Head of caudate nucleus (tissue), 42 donors: Measurements from ENCODE around the gene IRX2.

Source experiments
- DNase-seq, 42 donors: peaks; one replicate each; pipeline versions ENCODE4 v3.0.0 to v3.0.0-alpha.2; 2020 to 2021; ENCODE audit warnings: mixed read lengths in 7 of 42
- intact Hi-C: fragments of 100-400 bp; cut with DNase I; formaldehyde crosslinking; loops from one replicate; pipeline ENCODE4 v1.15.0; 2022

The IRX2 gene

DNA sequence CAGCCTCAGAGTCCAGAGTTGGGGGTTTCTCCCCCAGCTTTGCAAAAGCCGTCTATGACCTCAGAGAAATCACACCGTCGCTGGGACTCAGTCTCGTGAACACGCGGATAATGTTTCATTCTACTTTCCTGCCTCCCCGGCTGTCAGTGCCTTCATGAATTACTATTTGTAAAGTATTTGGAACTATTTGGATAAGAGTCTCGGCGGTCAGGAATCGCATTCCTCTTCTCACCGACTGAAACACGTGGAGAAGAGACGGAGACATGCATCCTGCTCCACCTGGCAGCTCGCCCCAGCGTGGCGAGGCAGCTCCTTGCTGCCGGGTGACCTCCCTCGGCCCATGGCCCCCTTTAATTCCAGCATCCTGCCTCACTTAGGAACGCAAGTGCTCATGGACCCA, 23.9 kb downstream of the IRX2 start:
- intact Hi-C loops, result no loop called here
- DNase-seq, result peak in 1 of 42 donors; percentile 27

DNA sequence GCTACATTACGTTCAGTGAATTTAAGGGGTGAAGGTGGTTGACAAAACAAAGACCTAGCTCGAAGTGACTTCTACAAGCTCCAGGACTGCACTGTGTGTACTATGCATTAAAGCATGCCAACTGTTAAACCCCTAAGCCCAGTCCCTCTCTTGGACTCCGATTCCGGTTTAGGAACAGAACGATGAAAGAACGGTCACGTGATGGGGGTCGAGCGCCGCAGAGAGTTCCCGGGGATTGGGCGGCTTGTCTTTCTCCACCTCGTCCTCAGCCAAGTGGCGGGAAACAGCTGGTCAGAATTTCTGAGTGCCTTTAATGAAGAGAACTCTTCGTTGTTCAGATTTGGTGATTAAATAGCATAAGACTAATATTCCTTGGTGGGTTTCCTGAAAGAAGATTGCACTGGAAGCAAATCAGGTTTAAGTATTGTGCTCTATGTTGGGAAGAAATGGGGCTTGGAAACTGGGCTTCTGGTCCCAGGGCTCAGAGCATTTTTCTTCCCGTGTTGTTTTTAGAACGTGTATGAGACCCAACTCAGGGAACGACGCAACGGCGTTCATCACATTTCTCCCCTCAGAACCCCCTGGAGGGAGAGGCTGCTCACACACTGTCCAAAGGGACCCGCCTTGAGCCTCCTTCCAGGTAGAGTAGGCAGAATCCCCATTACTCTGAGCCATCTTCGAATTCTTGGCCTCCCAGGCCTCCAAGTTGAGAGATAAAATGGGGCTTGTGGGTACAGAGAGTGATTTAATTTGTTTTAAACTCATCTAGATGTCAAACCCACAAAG, 25.3 kb downstream of the IRX2 start:
- intact Hi-C loops, result no loop called here
- peak in 1 of 42 donors; percentile 28 for DNase-seq

- DNase-seq, result peak in 1 of 42 donors; percentile 6
- intact Hi-C loops, result no loop called here
Observed at GRCh38 chr5:2724831-2725230, 26.6 kb downstream of the IRX2 start.

GRCh38 chr5:2724031-2724581, 27.4 kb downstream of the IRX2 start:
- DNase-seq, result no peak
- intact Hi-C loops, result no loop called here

DNA sequence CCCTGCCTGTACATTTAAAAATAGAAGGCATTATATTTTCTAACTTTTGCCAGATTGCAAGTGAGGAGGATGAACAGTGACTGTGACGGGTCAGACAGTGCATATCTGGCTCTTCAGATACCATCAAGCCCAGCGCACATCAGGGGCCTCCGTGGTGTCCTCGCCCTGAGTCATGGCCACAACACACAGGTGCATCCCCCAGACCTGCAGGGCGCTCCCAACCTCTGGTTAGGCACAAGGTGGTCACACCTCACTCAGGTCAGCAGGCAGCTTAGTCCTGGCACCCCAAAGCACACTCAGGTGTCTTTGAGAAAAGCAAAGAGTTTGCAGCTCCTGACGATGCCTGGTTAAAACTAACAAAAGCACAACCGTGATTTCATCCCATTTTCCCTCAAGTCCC, 28.6 kb downstream of the IRX2 start:
- peak in 1 of 42 donors; percentile 35 for DNase-seq

GRCh38 chr5:2721385-2722138, 29.9 kb downstream of the IRX2 start:
- peak in 1 of 42 donors; percentile 8 for DNase-seq
- intact Hi-C loops, result no loop called here

More for the DNA sequence above, 28.6 kb downstream of the IRX2 start:
- intact Hi-C loops, result no loop called here

DNA sequence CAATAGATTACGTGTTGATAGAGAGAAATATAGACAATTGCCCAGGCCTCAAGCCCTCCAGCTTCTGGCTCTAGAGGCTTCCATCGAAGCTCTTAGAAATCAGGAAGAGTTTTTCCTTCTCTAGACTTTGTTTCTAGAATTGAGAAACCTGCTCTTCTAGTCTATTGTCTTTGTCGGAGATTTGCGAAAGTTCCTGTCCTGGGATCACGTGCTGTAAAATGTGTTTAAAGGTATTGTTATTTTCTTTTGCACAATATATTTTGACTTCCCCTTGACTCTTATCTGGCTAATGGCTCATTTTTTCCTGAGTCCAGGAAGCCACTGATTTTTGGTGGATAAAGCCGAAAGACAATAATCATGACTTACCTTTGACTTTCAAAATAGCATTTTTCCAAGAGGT, 32.1 kb downstream of the IRX2 start:
- intact Hi-C loops, result no loop called here
- no peak for DNase-seq

GRCh38 chr5:2718115-2718514, 33.4 kb downstream of the IRX2 start:
- no peak for DNase-seq
- intact Hi-C loops, result no loop called here

- intact Hi-C loops, result no loop called here
- no peak for DNase-seq
Observed at GRCh38 chr5:2715856-2716255, 35.6 kb downstream of the IRX2 start.

DNA sequence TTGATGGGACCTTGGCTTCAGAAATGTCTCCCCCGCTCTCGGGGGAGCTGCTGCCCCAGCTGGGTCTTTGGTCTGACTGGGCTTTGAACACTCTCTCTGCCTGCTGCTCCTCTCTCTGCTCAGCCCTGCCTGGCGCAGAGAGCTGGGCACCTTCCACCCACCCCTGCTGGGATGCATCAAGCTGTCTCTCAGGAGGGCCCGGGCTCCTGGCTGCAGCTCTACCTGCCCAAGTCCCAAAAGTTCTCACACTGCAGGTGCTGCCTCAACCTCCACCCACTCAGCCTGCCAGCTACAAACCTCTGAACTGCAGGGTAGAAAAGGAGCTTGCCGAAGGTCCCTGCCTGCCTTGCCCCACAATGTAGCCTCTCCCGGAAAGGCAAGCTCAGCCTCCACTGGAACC, 36.7 kb downstream of the IRX2 start:
- DNase-seq, result no peak
- intact Hi-C loops, result no loop called here

- intact Hi-C loops, result no loop called here
- DNase-seq, result no peak
Observed at GRCh38 chr5:2714026-2714425, 37.5 kb downstream of the IRX2 start.

GRCh38 chr5:2711446-2712425, 39.7 kb downstream of the IRX2 start:
- DNase-seq, result no peak
- intact Hi-C loops, result no loop called here

- DNase-seq, result no peak
- intact Hi-C loops, result no loop called here
Observed at GRCh38 chr5:2710910-2711309, 40.6 kb downstream of the IRX2 start.

DNA sequence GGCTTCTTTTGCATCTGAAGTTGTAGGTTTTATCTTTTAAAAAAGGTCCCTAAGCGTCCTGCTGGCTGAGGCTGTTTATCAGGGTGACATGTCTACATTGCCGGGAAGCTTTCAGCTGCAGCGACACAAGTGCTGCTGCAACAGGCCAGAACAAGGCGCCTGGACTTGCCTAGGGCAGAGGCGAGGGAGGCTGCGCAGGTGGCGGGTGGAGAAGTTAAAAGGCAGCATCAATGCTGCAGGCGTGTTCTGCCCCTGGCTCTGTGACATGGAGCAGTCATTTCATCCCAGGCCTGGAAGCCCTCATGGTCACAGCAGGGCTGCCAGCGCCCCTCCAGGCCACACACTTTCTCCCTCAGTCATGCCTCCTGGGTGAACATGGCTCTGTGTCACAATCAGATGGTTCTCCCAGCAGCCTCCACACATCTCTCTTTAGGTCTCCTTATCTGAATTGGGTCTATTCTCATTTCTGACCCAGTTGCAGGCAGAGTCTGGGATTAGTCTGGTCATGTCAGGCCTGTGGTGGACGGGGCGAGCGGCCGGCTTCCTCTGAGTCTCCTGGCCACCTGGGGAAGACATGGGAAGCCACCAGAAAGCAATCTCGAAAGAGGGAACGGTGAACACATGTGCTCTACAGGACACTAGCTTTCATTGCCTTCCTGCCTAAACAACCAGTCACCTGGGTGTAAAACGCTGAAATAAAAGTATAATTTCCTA, 41.3 kb downstream of the IRX2 start:
- peak in 1 of 42 donors; percentile 14 for DNase-seq
- intact Hi-C loops, result no loop called here

DNA sequence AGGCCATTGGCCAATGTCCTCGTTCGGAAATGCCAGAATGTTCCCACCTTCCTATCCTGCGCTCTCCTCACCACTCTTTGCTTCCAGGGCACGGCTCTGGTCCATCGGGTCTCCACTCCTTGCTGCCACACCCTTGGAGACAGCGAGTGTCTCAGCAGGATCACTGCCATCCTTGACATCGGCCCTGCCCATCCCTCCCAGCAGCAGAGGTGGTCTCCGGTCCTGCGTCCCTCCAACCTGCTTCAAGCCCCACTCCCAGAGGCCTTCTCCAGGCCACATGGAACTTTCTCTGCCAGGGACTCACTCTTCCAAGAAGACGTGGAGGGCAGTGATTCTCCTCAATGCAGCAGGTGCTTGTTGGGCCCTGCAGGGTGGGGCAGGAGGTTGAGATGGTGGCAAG, 42.7 kb downstream of the IRX2 start:
- peak in 1 of 42 donors; percentile 6 for DNase-seq
- intact Hi-C loops, result no loop called here

- intact Hi-C loops, result no loop called here
- no peak for DNase-seq
Observed at GRCh38 chr5:2708132-2708531, 43.3 kb downstream of the IRX2 start.

GRCh38 chr5:2705861-2706260, 45.6 kb downstream of the IRX2 start:
- intact Hi-C loops, result no loop called here
- no peak for DNase-seq

DNA sequence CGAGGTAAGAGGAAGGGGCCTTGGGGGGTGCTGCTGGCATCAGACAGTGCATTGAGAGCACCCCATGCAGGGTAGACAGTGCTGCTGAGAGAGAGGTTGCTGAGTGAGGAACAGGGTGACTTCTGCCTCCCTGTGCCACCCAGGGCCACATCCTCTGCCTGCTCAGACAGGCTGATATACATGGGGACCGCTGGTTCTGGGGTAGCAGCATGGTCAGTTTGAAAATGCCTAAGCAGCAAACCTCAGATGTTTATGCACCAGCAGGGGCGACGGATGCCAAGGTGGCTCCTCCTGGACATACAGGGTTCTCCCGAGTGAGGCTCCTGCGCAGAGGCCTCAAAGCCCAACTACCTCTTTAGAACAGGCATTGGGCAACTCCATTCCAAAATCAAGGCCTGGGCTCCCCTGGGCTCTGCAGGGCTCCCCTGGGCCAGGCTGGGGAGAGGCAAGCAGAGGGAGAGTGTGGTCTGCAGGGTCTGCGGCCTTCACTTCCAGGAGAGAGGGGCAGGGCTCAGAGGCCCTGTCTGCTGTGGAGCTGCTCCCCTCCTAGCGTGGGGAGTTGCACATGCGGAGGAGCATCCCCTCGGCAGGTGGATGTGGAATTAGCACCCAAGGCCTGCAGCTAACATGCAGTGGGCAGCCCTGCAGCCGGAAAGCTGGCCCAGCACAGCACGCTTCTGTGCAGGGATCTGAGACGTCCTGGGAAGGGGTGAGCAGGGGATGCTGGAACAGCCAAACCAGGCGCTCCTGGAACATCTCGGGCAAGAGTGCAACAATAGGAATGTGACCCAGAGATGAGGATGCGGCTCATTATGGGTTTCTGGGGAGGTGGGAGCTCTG, 46.5 kb downstream of the IRX2 start:
- no peak for DNase-seq
- intact Hi-C loops, result no loop called here
